GM13977 (cell line): ENCODE results near the gene PLVAP.

Experiments used
- DNase-seq: peaks from one replicate; pipeline ENCODE4 v3.0.0; 2012; ENCODE audit warnings: low spot score
- in situ Hi-C: fragments of 300-500 bp; cut with MboI; formaldehyde crosslinking; loops from one replicate; pipeline ENCODE4 v1.12.0; 2022; ENCODE audit warnings: low sequenced_read_pairs, low pct_unique_long_range_greater_than_20kb, mixed read lengths, inconsistent platforms; ENCODE audit not compliant: unreplicated experiment
- TF ChIP-seq, protein P1 (sequence below): IDR thresholded peaks from 2 replicates; pipeline ENCODE4 v1.5.1; 2012; ENCODE audit warnings: mild to moderate bottlenecking, control low read depth; ENCODE audit not compliant: insufficient read depth; ENCODE audit errors: extremely low read depth, missing control alignments

The PLVAP gene

DNA sequence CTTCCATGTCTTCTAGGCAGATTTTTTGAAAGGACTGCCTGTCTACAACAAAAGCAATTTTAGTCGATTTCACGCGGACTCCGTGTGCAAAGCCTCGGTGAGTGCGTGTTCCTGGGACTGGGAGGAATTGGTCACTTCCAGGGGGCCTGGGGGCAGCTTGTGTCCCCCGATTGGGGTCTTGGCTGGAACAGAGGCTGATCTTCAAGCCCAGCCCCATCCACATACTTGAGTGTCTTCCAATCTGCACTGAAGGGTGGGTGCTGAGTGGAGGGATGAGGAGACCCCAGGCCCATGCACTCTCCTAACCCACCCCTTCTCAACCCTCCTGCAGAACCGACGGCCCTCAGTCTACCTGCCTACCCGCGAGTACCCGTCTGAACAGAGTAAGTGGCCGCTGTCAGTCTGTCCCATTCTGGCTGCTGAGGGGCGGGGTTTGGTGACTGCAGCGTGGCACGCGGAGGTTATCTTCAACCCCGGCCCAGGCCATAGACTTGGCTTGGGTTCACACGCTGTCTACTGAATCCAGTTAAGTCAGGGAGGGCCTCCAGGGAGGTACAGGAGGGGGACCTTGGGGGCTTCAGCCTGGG is 63.0 kb downstream of the PLVAP start:
- TF ChIP-seq, protein P1, sequence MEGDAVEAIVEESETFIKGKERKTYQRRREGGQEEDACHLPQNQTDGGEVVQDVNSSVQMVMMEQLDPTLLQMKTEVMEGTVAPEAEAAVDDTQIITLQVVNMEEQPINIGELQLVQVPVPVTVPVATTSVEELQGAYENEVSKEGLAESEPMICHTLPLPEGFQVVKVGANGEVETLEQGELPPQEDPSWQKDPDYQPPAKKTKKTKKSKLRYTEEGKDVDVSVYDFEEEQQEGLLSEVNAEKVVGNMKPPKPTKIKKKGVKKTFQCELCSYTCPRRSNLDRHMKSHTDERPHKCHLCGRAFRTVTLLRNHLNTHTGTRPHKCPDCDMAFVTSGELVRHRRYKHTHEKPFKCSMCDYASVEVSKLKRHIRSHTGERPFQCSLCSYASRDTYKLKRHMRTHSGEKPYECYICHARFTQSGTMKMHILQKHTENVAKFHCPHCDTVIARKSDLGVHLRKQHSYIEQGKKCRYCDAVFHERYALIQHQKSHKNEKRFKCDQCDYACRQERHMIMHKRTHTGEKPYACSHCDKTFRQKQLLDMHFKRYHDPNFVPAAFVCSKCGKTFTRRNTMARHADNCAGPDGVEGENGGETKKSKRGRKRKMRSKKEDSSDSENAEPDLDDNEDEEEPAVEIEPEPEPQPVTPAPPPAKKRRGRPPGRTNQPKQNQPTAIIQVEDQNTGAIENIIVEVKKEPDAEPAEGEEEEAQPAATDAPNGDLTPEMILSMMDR: no peak
- in situ Hi-C loops: no loop called here
- DNase-seq: no peak

DNA sequence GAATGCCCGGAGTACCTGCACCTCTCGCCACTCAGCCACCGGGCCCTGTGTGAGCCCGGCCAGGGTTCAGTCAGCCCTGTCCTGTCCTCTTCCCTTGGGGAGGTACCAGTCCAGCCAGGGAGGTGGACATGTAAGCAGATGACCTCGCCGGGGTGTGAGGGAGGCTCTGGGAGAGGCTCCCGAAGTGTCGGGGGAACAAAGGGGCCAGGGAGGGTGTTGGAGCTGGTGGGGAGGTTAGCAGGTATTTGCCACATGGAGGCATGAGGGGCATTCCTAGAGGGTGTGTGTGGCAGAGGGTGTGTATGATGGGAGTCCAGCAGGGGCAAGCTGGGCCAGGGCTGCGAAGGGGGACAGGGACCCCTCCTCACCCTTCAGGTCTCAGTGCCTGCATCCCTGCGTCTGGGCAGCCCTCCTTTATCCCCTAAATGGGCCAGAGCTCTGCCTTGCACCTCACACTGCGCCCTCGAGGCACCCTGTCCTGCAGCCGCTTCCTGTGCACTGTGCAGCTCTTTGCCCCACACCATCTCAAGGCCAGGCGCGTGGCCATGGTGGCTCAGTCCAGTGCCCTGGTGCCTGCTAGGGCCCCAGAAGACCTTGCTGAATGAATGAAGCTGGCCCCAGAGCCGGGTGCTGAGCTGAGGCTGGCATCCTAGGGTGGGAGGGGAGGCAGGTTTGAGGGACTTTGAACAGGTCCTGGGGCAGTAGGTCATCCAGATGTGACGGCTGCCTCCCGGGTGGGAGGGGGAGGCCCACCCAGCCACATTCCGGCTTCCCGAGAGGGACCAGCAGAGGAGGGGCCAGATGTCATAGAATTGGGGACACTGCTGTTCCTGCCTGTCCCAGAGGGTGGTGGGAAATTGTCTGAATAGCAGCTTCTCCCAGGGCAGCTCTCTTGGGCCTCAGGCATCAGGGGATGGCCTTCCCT is 64.7 kb downstream of the PLVAP start:
- no peak for DNase-seq
- in situ Hi-C loops: no loop called here
- TF ChIP-seq, protein P1: no peak

DNA sequence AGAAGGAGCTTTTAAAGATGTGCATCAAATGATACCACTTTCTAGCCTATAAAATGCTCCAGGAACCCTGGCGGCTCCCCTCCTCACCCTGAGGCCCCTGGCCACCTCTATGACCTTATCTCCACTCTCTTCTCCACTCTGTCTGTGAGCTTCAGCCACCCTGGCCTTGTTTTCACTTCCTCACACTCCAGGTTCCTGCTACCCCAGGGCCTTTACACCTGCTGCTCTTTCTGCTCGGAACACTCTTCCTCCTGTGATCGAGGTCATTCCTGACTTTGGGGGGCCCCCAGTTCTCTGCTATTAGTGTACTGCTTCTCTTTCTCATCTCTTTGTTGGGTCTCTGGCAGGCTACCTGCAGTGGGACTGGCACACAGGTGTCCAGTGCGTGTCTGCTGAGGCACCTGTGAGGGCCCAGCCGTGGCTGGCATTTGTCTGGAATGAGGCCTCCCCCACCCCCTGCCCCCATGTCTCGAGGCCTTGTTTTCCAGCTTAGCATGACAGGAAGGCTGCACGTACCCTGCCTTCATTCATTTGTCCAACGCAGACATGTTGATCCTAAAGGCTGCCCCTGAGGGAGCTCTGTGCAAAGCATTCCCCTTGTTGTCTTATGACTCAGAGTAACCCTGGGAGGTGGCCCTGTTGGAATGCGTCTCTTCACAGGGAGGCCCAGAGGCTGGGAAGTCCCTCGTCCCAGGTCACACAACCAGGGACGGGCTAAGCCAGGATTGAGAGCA is 65.5 kb downstream of the PLVAP start:
- in situ Hi-C loops: no loop called here
- TF ChIP-seq, protein P1: no peak
- no peak for DNase-seq

DNA sequence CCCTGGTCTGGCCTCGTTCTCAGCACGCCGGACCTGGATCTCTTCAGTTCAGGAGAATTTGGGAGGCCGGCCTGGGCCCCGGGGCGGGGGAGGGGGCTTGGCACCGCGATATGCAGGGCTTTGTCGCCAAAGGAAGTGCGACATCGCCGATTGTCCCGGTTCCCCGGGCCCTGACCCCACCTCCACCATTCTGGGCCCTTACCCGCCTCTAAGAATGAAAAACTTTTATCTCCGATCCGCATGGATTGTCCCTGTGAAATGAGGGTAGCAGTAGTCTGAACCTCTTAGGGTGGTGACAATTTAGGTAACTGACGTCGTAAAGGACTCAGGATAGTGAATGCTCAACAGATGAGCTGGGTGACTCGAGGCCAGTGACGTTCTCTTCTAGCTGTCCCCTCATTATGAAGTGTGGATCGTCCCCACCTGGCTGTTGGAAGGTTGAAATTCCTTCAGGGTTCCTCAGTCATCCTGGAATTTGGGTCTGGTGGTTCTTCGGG is 67.1 kb downstream of the PLVAP start:
- in situ Hi-C loops: no loop called here
- TF ChIP-seq, protein P1: no peak
- no peak for DNase-seq

DNA sequence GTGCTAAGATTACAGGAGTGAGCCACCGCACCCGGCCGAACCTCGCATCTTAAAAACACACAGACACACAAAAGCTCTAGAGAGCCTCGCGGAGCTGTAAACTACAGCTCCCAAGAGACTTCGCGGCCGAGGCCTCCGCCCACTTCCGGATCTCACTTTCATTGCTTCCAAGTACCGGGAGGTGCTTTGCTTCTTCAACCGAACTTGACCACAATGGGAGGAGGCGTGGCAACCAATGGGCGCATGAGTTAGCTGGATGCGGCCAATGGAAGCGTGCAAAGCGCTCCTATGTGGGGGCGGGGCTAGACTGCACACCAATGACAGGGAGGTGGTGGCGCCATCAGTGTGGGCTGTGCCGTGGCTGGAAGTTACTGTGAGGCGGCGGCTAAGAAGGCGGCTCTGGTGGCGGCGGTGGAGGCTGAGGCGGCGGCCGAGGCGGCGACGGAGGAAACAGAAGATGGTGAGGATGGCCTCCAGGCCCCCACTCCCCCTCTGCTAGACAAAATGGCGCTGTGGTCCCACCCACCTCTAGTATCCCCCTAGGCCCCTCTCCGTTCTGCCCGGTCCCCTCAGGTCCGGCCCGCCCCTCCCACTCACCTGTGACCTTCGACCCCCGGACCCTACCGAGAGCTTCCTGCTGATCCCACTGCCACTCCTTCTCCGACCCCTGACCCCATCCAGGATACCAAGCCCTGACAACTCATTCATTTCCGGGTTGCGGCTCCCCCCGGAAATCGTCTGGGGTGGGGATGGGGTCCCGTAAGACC is 67.8 kb downstream of the PLVAP start, which contains the start of gene DDA1:
Gene DDA1 (plus strand): TSS at position 366 of the 767 bp plus-strand sequence. CDS start 92 bp downstream, at position 458.
- in situ Hi-C loops: no loop called here
- peak; percentile 98 for DNase-seq
- TF ChIP-seq, protein P1: no peak
